WTC11 (cell line): ENCODE results near the gene GSTO2.

Experiments
- GABPB1 ChIP-seq: sonication (generic); formaldehyde crosslinking; IDR thresholded peaks from 2 replicates; pipeline ENCODE4 v1.8.1; 2023; ENCODE audit warnings: mild to moderate bottlenecking, missing genetic modification reagents
- JUN ChIP-seq: sonication (generic); formaldehyde crosslinking; IDR thresholded peaks from 2 replicates; pipeline ENCODE4 v1.8.0; 2023; ENCODE audit warnings: mild to moderate bottlenecking, missing genetic modification reagents
- KAT7 ChIP-seq: sonication (generic); formaldehyde crosslinking; IDR thresholded peaks from 2 replicates; pipeline ENCODE4 v1.8.1; 2023; ENCODE audit warnings: missing genetic modification reagents, mild to moderate bottlenecking, borderline replicate concordance
- NFYB ChIP-seq: sonication (generic); formaldehyde crosslinking; conservative IDR thresholded peaks from 2 replicates; pipeline ENCODE4 v1.8.0; 2022; ENCODE audit warnings: low read depth, missing genetic modification reagents
- TEAD4 ChIP-seq: sonication (generic); formaldehyde crosslinking; IDR thresholded peaks from 2 replicates; pipeline ENCODE4 v1.8.0; 2022; ENCODE audit warnings: mild to moderate bottlenecking, missing genetic modification reagents
- ZNF396 ChIP-seq: fragments of 250-450 bp; sonication (Bioruptor Pico); IDR thresholded peaks from 2 replicates; pipeline ENCODE4 v1.8.0; 2021; ENCODE audit warnings: mild to moderate bottlenecking, moderate library complexity, borderline replicate concordance
- ZNF416 ChIP-seq: fragments of 250-450 bp; sonication (Bioruptor Pico); IDR thresholded peaks from 2 replicates; pipeline ENCODE4 v1.9.0; 2021; ENCODE audit warnings: mild to moderate bottlenecking, inconsistent platforms
- TF ChIP-seq, protein P1 (sequence below): fragments of 200-600 bp; IDR thresholded peaks from 2 replicates; pipeline ENCODE4 v1.8.0; 2022; ENCODE audit warnings: antibody characterized with exemption
- TF ChIP-seq, protein P2 (sequence below): sonication (generic); formaldehyde crosslinking; IDR thresholded peaks from 2 replicates; pipeline ENCODE4 v1.8.1; 2022; ENCODE audit warnings: low read depth, missing genetic modification reagents, borderline replicate concordance

DNA sequence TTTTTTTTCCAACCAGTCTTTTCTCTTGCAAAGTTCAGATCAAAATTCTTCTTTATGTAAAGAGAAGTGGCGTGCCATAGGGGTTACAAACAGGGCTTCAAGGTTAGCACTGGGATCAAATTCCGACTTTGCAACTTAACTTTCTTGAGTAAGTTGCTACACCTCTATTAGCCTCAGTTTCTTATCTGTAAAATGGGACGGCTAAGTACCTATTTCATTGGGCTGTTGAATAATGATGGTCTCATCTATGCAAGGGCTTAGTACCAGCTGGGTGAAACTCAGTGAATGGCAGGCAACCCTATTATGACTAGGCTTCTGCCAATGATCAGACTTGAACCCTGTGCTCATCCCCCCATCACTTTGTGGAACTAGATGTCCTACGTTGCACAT, 35.4 kb downstream of the GSTO2 start:
- TF ChIP-seq, protein P1, sequence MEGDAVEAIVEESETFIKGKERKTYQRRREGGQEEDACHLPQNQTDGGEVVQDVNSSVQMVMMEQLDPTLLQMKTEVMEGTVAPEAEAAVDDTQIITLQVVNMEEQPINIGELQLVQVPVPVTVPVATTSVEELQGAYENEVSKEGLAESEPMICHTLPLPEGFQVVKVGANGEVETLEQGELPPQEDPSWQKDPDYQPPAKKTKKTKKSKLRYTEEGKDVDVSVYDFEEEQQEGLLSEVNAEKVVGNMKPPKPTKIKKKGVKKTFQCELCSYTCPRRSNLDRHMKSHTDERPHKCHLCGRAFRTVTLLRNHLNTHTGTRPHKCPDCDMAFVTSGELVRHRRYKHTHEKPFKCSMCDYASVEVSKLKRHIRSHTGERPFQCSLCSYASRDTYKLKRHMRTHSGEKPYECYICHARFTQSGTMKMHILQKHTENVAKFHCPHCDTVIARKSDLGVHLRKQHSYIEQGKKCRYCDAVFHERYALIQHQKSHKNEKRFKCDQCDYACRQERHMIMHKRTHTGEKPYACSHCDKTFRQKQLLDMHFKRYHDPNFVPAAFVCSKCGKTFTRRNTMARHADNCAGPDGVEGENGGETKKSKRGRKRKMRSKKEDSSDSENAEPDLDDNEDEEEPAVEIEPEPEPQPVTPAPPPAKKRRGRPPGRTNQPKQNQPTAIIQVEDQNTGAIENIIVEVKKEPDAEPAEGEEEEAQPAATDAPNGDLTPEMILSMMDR = no peak
- TF ChIP-seq, protein P2, sequence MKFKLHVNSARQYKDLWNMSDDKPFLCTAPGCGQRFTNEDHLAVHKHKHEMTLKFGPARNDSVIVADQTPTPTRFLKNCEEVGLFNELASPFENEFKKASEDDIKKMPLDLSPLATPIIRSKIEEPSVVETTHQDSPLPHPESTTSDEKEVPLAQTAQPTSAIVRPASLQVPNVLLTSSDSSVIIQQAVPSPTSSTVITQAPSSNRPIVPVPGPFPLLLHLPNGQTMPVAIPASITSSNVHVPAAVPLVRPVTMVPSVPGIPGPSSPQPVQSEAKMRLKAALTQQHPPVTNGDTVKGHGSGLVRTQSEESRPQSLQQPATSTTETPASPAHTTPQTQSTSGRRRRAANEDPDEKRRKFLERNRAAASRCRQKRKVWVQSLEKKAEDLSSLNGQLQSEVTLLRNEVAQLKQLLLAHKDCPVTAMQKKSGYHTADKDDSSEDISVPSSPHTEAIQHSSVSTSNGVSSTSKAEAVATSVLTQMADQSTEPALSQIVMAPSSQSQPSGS = no peak
- TF ChIP-seq ZNF396 (CRISPR knock-in tag) = no peak
- TF ChIP-seq KAT7 (CRISPR knock-in tag) = no peak
- TF ChIP-seq TEAD4 (CRISPR knock-in tag) = no peak
- TF ChIP-seq NFYB (CRISPR knock-in tag) = no peak
- TF ChIP-seq GABPB1 = no peak
- no peak for TF ChIP-seq JUN (CRISPR knock-in tag)
- no peak for TF ChIP-seq ZNF416 (CRISPR knock-in tag)
